HepG2 (cell line): ENCODE data around the gene HOXA7. TPM values are rescaled to one million over a fixed set of nuclear protein-coding genes. Genes with fewer than 3 reads are reported as not detected.

Experiments used
- AKAP8 ChIP-seq: sonication (generic); formaldehyde crosslinking; IDR thresholded peaks from 2 replicates; pipeline ENCODE4 v1.5.1; 2020; ENCODE audit warnings: mild to moderate bottlenecking, missing genetic modification reagents
- ARNT2 ChIP-seq: sonication (generic); formaldehyde crosslinking; IDR thresholded peaks from 2 replicates; pipeline ENCODE4 v1.8.0; 2022; ENCODE audit warnings: mild to moderate bottlenecking, low read depth, missing genetic modification reagents, moderate library complexity
- CBFB ChIP-seq: sonication (generic); formaldehyde crosslinking; IDR thresholded peaks from 2 replicates; pipeline ENCODE4 v1.4.0; 2020; ENCODE audit warnings: missing genetic modification reagents
- CEBPB ChIP-seq: IDR thresholded peaks from 2 replicates; pipeline ENCODE4 v1.6.1; 2011; ENCODE audit warnings: low read depth, low read length, improper control_type of control experiment, borderline replicate concordance
- CENPBD1 ChIP-seq: sonication (generic); formaldehyde crosslinking; IDR thresholded peaks from 2 replicates; pipeline ENCODE4 v1.8.0; 2022; ENCODE audit warnings: missing genetic modification reagents, low read depth, mild to moderate bottlenecking, borderline replicate concordance
- CSRNP1 ChIP-seq: sonication (generic); formaldehyde crosslinking; IDR thresholded peaks from 2 replicates; pipeline ENCODE4 v1.8.1; 2023; ENCODE audit warnings: mild to moderate bottlenecking, missing genetic modification reagents
- ETV6 ChIP-seq: sonication (generic); formaldehyde crosslinking; conservative IDR thresholded peaks from 2 replicates; pipeline ENCODE4 v1.4.0; 2020; ENCODE audit warnings: missing genetic modification reagents
- FLYWCH1 ChIP-seq: sonication (generic); formaldehyde crosslinking; IDR thresholded peaks from 2 replicates; pipeline ENCODE4 v1.8.1; 2023; ENCODE audit warnings: mild to moderate bottlenecking, missing genetic modification reagents
- GFI1 ChIP-seq: sonication (generic); formaldehyde crosslinking; IDR thresholded peaks from 2 replicates; pipeline ENCODE4 v1.5.0; 2020; ENCODE audit warnings: missing genetic modification reagents, mild to moderate bottlenecking, borderline replicate concordance
- HMG20A ChIP-seq: IDR thresholded peaks from 2 replicates; pipeline ENCODE4 v1.6.1; 2016; ENCODE audit warnings: borderline replicate concordance
- NFE2L2 ChIP-seq: fragments of 150-350 bp; IDR thresholded peaks from 2 replicates; pipeline ENCODE4 v1.6.1; 2014; ENCODE audit warnings: low read length
- NR1H2 ChIP-seq: sonication (generic); formaldehyde crosslinking; IDR thresholded peaks from 2 replicates; pipeline ENCODE4 v1.8.1; 2022; ENCODE audit warnings: low read depth, missing genetic modification reagents, borderline replicate concordance
- POGZ ChIP-seq: sonication (generic); formaldehyde crosslinking; IDR thresholded peaks from 2 replicates; pipeline ENCODE4 v1.4.0; 2020; ENCODE audit warnings: mild to moderate bottlenecking, missing genetic modification reagents
- RNF2 ChIP-seq: fragments of 450-650 bp; conservative IDR thresholded peaks from 2 replicates; pipeline ENCODE4 v1.6.1; 2016; ENCODE audit warnings: low read depth
- SP4 ChIP-seq: sonication (generic); formaldehyde crosslinking; IDR thresholded peaks from 2 replicates; pipeline ENCODE4 v1.8.1; 2023; ENCODE audit warnings: mild to moderate bottlenecking, missing genetic modification reagents
- TBL1XR1 ChIP-seq: fragments of 150-350 bp; IDR thresholded peaks from 2 replicates; pipeline ENCODE4 v1.6.1; 2014; ENCODE audit warnings: borderline replicate concordance, low read length; ENCODE audit not compliant: partially characterized antibody
- TEAD3 ChIP-seq: optimal IDR thresholded peaks from 2 replicates; pipeline ENCODE3; 2016; ENCODE audit warnings: borderline replicate concordance
- XBP1 ChIP-seq: sonication (generic); formaldehyde crosslinking; IDR thresholded peaks from 2 replicates; pipeline ENCODE4 v1.5.0; 2020; ENCODE audit warnings: missing genetic modification reagents
- ZBTB33 ChIP-seq: sonication (generic); formaldehyde crosslinking; IDR thresholded peaks from 2 replicates; pipeline ENCODE4 v1.4.0; 2020; ENCODE audit warnings: missing genetic modification reagents
- ZBTB37 ChIP-seq: sonication (generic); formaldehyde crosslinking; IDR thresholded peaks from 2 replicates; pipeline ENCODE4 v1.4.0; 2020; ENCODE audit warnings: mild to moderate bottlenecking, missing genetic modification reagents
- ZMYM2 ChIP-seq: sonication (generic); formaldehyde crosslinking; IDR thresholded peaks from 2 replicates; pipeline ENCODE4 v1.8.0; 2022; ENCODE audit warnings: mild to moderate bottlenecking, missing genetic modification reagents
- ZNF44 ChIP-seq: sonication (generic); formaldehyde crosslinking; IDR thresholded peaks from 2 replicates; pipeline ENCODE4 v1.5.1; 2020; ENCODE audit warnings: mild to moderate bottlenecking, missing genetic modification reagents
- ZNF644 ChIP-seq: IDR thresholded peaks from 2 replicates; pipeline ENCODE4 v1.6.1; 2016; ENCODE audit warnings: low read depth
- ZNF816 ChIP-seq: sonication (generic); formaldehyde crosslinking; IDR thresholded peaks from 2 replicates; pipeline ENCODE4 v1.8.0; 2022; ENCODE audit warnings: missing genetic modification reagents, mild to moderate bottlenecking, borderline replicate concordance
- polyA plus RNA-seq, 8 experiments: library from polyadenylated mRNA; depleted of rRNA in 3 of 8; stranded (reverse) in 7 of 8; unstranded in 1 of 8; fragments of >200 nt; fragmentation: Illumina TruSeq in 4 of 8; extraction: Trizol in 4 of 8; gene quantifications; 2 replicates each; pipeline versions ENCODE4 v1.2.1 to v1.2.3, GENCODE V29; 2011 to 2016; ENCODE audit warnings: low read depth in 4 of 8, missing spikeins in 1 of 8, mixed read lengths in 1 of 8; ENCODE audit not compliant: insufficient read depth in 1 of 8
- total RNA-seq, 5 experiments: library from RNA; depleted of rRNA; stranded (reverse); fragments of >200 nt; fragmentation: Illumina TruSeq; extraction: Trizol; gene quantifications; 2 replicates each; pipeline ENCODE4 v1.2.3, GENCODE V29; 2016; ENCODE audit warnings: low read depth in 1 of 5

Gene HOXA7
- total and polyA plus RNA-seq, 2 of the 13 experiments (the other 11 are each of a cell fraction or from before 2014, with no cell fraction given) = 0.05 TPM; not detected in 1

- TF ChIP-seq ZBTB37 (CRISPR knock-in tag) (peak; percentile 64; the same call in 1 of the 2 replicates), GFI1 (CRISPR knock-in tag) (0 out of 2 replicates have a peak, but pooled peaks have one; percentile 55), NFE2L2 (no peak), NR1H2 (no peak), TBL1XR1 (no peak), XBP1 (CRISPR knock-in tag) (no peak), CEBPB (no peak), CBFB (CRISPR knock-in tag) (no peak), SP4 (CRISPR knock-in tag) (no peak), CENPBD1 (CRISPR knock-in tag) (no peak), CSRNP1 (0 out of 2 replicates have a peak, but pooled peaks have one; percentile 27), TEAD3 (CRISPR knock-in tag) (peak; percentile 53), ZNF644 (CRISPR knock-in tag) (peak; percentile 38; the same call in 1 of the 2 replicates), ZBTB33 (no peak), FLYWCH1 (no peak), HMG20A (CRISPR knock-in tag) (no peak; the same call in 1 of the 2 replicates), ZMYM2 (CRISPR knock-in tag) (peak; percentile 67; the same call in 1 of the 2 replicates), AKAP8 (CRISPR knock-in tag) (no peak), ZNF816 (CRISPR knock-in tag) (peak; percentile 18; the same call in 1 of the 2 replicates), RNF2 (no peak), ETV6 (CRISPR knock-in tag) (no peak), ARNT2 (CRISPR knock-in tag) (no peak), ZNF44 (CRISPR knock-in tag) (no peak), POGZ (CRISPR knock-in tag) (peak; percentile 45; the same call in 1 of the 2 replicates)
These were observed 34.2 kb downstream of the HOXA7 start (continued) for GRCh38 chr7:27122077-27122910.
